Measurements from ENCODE around the gene KCTD15.

The KCTD15 gene

DNA sequence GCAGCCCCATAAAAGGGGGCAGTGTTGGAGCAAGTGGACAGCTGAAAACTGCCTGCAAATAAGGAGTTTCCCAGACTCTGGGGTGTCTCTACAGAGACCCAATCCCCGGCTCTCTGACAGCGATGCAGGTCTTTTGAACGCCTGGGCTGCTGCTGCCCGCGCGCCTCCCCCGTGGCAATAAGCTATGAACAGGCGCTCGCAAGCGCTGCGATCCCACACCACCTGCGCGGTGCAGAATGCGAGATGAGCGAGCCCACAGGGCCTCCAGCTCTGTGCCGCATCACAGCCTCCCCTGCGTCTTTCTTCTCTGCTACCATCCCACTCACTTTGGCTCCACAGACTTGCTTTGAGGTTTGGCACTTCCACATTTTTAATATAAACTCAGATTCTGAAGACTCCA, 62.3 kb downstream of the KCTD15 start:
- DNase-seq (ENCODE audit: low read depth, low spot score), result no peak

- no peak for DNase-seq (ENCODE audit: low read depth, low spot score)
Observed at GRCh38 chr19:33860312-33861090, 63.8 kb downstream of the KCTD15 start.

DNA sequence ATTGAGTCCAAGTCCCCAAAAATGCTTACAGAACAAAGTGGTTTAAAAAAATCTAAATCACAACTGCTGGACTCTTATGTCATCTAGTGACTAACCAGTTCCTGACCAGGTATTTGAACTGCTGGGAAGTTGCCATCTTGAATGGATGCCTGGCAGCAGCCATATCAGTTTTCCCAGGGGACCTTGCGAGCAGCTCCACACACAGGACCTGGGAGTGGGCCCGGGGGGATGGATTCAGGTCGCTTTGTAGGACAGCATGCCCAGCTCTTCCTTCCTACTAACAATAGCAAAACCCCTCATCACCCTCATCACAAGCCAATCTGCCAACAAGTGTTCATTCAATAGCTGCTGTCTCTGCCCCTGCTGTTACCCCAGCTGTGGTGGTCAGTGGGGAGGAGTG, 65.3 kb downstream of the KCTD15 start:
- no peak for DNase-seq (ENCODE audit: low read depth, low spot score)

GRCh38 chr19:33862981-33863380, 66.3 kb downstream of the KCTD15 start:
- no peak for DNase-seq (ENCODE audit: low read depth, low spot score)

DNA sequence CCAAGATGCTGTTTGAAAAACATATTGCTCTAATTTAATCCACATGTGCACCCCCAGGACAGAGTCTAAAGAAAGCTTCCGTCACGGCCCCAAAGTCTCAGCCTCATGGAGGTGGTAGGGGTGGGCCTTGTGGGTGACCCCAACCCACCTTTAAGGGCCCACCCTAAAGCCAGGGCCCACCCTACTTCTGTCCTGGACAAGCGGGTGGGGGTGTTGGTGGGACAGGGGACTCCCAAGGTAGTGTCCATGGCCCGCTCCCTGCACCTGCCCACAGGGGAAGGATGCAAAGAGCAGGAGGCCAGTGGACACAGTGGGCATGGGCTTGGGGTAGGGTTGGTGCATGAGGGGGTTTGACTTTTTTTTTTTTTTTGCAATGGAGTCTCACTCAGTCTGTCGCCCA, 66.8 kb downstream of the KCTD15 start:
- no peak for DNase-seq (ENCODE audit: low read depth, low spot score)

DNA sequence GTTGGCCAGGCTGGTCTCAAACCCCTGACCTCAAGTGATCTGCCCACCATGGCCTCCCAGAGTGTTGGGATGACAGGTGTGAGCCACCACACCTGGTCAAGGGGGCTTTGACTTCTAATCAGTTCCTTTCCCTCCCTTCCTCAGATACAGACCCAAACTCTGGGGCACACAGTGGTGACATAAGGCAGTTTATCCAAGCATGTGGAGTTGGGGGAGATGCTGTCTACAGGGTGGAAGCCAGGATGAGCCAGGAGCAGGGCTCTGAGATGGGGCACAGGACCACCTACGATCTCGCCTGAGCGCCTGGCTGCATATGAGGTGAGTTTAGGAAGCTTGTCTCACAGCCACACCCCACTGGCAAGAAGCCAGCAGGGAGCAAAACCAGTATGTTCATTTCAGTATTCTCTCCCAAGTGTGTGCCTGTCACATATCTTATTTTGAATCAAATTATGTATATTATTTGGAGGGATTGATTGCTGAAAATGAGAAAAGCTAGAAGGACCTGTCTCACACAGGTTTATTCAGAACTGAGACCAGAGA, 67.7 kb downstream of the KCTD15 start:
- DNase-seq (ENCODE audit: low read depth, low spot score), result no peak

DNA sequence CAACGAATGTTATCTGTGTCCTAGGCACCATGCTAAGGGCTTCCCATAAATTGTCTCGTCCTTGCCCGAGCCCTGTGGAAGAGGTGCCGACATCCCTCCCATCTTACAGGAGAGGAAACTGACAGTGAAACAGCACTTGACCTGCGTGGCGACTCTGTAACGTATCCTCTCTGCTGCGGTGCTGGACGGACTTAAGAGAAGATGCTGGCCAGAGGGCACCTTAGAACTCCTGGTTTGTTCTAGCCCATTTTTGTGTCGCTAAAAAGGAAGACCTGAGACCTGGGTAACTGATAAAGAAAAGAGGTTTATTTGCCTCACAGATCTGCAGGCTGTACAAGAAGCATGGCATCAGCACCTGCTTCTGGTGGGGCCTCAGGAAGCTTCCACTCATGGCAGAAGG, 68.6 kb downstream of the KCTD15 start:
- no peak for DNase-seq (ENCODE audit: low read depth, low spot score)
